Loucy (cell line): Measurements from ENCODE around the gene HOXD11.
A peak's percentile ranks its signal among the peaks of the same experiment; 100 is the strongest.

Experiments
- CTCF ChIP-seq: fragments of 200-600 bp; sonication (generic); conservative IDR thresholded peaks from 2 replicates; pipeline ENCODE4 v1.5.1; 2014; ENCODE audit warnings: mild to moderate bottlenecking, antibody characterized with exemption, low read length
- EZH2phosphoT487 ChIP-seq: fragments of 200-600 bp; IDR thresholded peaks from 2 replicates; pipeline ENCODE4 v1.6.1; 2018; ENCODE audit warnings: antibody characterized with exemption, mild to moderate bottlenecking, moderate library complexity, borderline replicate concordance

DNA sequence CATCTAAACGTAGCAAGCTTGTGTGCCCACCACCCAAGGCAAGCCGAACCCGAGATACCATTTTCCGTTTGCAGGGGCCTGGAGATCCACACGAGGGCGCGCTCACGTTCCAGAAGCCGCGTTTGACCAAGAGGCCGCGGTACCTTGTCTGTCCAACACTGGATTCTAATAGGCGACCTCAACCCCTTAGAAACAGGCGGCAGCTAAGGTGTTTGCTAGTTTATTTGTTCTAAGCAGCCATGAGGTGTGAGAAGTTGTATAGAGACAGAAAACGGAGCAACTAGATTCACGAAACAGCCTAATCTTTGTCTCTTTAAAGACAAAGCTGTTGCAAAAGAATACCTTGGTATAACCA, 4.2 kb downstream of the HOXD11 start:
- TF ChIP-seq CTCF (0 out of 2 replicates have a peak, but pooled peaks have one; percentile 13), EZH2phosphoT487 (no peak)
